HK-2 (cell line): ENCODE data around the gene HCRTR2.
"Not testable (repeated sequence)": the region's sequence is repeated elsewhere in the genome, so short reads cannot be mapped to it uniquely, and the experiment has no call there.

Source experiments
- DNase-seq: peaks from one replicate; pipeline ENCODE4 v3.0.0-alpha.2; 2018; ENCODE audit not compliant: unreplicated experiment

Gene HCRTR2

GRCh38 chr6:55174211-55175026 is at the start of gene HCRTR2:
Gene HCRTR2, plus strand, starts transcription at chr6:55174515. Its CDS starts 73 bp downstream, at chr6:55174588.
- no peak for DNase-seq

- no peak for DNase-seq
Observed at GRCh38 chr6:55130806-55131324, 43.5 kb upstream of the HCRTR2 start.

GRCh38 chr6:55131616-55132015 is 42.7 kb upstream of the HCRTR2 start:
- no peak for DNase-seq

GRCh38 chr6:55136916-55137315 is 37.4 kb upstream of the HCRTR2 start:
- no peak for DNase-seq

- no peak for DNase-seq
Observed at GRCh38 chr6:55137929-55138693, 36.2 kb upstream of the HCRTR2 start.

DNA sequence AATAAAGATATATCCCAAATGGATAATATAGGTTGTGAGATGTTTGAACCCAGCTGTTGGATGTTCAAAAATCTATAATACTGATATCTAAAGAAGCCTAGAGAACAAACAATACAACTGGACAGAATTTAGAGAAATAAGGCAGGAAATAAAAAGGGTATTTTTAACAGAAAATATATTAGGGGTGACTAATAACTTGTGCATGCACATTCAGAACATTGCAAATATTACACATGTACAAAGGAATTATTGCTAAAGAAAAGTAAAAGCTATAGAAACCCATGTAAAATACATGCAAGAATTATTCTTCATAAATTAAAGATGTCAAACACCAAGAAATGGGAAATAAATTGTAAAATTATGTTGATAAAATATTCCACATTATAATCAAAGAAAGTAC is 32.7 kb upstream of the HCRTR2 start:
- DNase-seq = no peak

DNA sequence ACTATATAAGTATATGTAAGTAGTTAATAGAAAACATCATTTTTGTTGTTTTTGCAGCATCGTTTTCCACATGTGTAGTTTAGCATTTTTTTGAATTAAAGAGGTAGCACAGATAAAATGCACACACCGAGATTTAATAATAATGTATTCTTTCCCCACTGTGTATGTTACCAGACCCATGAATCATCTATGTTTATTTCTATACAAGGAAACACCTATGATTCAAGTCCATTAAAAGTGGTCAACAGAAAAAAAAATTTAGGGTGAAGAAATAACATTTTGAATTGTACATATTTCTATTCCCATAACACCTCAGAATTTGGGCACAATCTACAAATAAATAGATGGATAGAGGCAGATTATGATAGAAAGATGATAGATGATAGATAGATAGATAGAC is 31.7 kb upstream of the HCRTR2 start:
- no peak for DNase-seq

DNA sequence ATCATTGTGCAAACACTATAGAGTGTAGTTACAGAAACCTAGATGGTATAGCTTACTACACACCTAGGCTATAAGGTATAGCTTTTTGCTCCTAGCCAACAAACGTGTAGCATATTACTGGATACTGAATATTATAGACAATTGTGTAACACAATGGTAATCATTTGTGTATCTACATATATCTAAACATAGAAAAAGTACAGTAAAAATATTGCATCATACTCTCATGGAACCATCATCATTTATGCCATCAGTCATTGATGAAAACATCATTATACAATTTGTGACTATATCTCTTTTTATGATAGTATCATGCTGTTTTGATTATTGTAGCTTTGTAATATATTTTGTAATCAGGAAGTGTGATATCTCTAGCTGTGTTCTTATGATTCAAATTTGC is 21.0 kb upstream of the HCRTR2 start:
- DNase-seq = no peak

DNA sequence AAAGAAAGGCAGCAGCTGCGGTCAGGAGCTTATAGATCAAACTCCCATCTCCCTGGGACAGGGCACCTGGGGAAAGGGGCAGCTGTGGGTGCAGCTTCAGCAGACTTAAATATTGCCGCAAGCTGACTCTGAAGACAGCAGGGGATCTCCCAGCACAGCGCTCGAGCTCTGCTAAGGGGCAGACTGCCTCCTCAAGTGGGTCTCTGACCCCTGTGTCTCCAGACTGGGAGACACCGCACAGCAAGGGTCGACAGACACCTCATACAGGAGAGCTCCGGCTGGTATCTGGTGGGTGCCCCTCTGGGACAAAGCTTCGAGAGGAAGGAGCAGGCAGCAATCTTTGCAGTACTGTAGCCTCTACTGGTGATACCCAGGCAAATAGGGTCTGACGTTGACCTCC is 15.5 kb upstream of the HCRTR2 start:
- not testable (repeated sequence) for DNase-seq

DNA sequence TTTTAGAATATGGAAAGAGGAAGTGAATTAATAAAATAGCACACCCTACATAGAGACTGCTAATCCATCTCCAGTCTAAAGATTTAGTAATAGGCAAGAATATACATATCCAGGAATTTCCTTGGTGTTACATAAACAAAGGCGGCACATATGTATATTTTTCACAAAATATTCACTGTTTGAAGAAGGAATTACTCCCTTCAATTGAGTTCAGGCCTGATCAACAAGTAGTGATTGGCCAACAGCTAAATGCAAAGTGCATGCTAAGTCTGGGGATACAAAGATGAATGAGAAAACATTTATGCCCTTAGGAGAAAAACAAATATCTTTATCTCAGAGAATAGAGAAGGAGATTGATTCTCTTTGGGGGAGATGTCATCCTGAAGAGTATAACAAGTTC is 6.5 kb upstream of the HCRTR2 start:
- no peak for DNase-seq

DNA sequence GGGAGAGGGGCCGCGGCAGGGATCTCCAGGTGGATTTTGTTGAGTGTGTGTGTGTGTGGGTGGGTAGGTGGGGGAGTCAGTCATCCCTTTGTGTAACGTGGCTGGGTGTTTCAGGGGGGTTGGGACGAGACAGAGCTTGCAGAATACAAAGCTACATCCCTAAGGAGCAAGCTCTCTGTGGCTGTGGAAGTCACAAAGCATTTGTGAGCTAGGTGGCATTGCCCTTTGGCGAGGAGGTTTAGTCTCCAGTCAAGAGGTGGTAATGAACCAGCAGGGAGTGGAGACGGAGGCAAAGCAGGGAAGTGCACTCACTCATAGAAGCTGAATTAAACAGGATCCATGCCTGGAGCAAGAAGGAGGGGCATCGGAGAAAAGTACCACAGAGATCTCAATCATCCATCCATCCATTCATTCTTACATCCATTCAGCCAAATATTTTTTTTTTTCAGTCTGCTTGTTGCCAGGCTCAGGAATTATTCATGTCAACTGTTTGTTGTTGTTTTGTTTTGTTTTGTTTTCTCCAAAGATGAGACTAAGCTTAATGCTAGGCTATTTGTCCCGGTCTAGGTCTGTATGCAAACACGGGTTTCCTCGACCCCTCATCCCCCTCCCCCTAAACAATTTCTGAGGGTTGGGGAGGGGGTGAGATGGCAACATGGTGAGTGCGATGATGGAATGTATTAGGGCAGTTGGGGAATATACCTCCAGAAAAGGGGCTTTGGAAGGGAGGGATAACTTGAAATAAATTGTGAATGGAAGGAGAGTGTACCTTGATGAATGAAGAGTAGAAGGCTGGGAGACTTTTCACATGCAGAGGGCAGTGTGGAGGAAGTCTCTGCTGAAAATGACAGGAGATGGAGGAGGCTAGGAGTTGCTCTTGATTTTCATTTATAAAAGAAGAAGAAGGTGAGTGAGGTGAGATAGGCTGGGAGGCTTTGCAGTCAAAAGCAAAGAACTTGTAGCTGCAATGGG is 1.0 kb downstream of the HCRTR2 start:
- DNase-seq = no peak

DNA sequence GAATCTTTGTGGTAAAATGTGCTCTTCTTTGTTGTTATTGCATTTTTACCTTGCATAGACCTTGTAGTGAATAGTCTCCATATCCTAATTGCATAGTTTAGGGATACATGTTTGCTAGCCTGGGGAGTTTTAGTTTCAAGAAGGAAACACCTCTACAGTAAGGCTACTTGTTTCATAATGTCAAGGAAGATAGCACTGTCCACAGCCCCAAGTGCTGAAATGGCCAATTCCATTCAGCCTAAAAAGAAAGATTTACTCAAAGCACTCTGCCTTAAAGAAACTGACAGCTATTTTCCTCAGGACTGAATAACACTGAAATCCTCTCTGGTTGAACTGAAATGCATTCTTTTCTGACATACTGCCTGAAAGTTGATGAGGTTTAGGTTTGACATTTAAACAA is 2.6 kb downstream of the HCRTR2 start:
- no peak for DNase-seq

- no peak for DNase-seq
Observed at GRCh38 chr6:55180258-55180657, 5.9 kb downstream of the HCRTR2 start.

DNA sequence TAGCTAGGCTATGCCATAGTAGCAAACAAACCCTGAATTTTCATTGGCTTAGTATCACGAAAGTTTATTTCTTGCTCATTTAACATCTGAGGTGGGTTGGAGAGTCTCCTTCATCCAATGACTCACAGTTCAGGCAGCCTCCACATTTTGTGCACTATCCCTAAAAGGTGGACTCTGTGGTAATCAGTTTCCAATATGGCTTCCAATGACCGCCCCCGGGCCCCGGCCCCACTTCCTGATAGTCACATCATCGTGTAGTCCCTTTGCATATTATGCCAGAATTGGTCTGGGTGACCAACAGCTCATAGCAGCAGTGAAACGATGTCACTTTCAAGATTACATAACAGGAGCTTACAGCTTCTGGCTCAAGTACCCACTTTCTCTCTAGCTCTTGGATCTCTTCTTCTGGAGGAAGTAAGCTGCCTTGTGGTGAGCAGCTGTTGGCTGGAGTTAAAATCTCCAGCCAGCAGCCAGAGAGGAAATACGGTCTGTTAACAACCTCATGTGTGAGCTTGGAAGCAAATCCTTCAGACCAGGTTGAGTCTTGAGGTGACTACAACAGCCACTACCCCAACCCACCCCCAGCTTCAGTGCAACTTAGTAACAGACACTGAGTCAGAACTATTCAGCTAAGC is 7.8 kb downstream of the HCRTR2 start:
- no peak for DNase-seq

DNA sequence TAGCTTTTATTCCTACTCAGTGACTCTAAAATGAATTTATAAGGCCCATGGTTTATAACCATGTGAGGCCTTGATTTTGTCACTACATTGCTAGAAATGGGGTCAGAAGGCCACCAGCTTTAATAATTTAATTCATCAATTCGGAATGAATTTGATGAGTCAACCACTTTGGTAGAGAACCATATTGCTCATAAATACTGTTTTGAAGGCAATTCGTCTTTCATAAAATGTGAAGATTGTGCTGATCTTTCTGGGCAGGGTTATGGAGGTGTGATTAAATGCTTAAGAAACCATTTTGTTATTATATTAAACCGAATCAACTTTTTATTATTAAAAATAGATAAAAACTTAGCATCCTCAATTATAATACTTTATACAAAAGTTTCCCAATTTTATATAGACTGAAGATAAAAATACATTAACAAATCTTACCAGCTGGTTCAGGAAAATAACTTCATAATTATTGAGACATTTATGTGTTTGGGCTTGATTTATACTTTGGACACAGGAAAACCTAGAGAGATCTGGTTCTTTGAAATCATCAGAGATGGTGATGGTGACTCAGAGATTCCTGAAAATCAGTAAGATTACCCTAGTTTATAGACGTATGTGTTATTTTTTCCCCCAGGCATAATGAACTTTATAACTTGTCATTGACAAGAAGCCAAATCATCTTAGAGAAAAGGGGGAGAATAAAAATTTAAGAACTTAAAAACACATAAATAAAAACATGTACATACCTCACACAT is 10.6 kb downstream of the HCRTR2 start:
- no peak for DNase-seq

GRCh38 chr6:55198715-55199114 is 24.4 kb downstream of the HCRTR2 start:
- no peak for DNase-seq

- DNase-seq = no peak
Observed at GRCh38 chr6:55199239-55199638, 24.9 kb downstream of the HCRTR2 start.

- DNase-seq = no peak
Observed at GRCh38 chr6:55208478-55209458, 34.5 kb downstream of the HCRTR2 start.

DNA sequence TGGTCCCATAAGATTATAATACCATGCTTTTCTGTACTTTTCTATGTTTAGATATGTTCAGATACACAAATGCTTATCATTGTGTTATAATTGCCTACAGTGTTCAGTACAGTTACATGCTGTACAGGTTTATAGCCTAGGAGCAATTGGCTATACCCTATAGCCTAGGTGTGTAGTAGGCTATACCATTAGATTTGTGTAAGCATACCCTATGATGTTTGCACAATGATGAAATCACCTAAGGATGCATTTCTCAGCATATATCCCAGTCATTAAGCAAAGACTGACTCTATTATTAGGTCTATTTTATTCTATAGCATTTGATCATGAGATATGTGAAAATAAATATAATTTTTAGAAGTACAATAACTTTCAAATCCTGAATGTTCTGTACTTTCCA is 36.6 kb downstream of the HCRTR2 start:
- no peak for DNase-seq
